Type B pancreatic cell (in vitro differentiated cells): Measurements from ENCODE around the gene CRYBG2. TPM values are rescaled to one million over a fixed set of nuclear protein-coding genes. Genes with fewer than 3 reads are reported as not detected.
A peak's percentile ranks its signal among the peaks of the same experiment; 100 is the strongest.
"Not testable (repeated sequence)": the region's sequence is repeated elsewhere in the genome, so short reads cannot be mapped to it uniquely, and the experiment has no call there.

Source experiments
- DNase-seq: peaks from one replicate; pipeline ENCODE4 v3.0.0; 2021; ENCODE audit warnings: mixed read lengths; ENCODE audit not compliant: unreplicated experiment; ENCODE audit errors: extremely low spot score
- H3K27ac Mint-ChIP-seq: 2 replicates; pipeline ENCODE4 v1.8.0; 2021; ENCODE audit warnings: mild to moderate bottlenecking, mixed read lengths
- H3K27me3 Mint-ChIP-seq: 2 replicates; pipeline ENCODE4 v1.8.0; 2021; ENCODE audit warnings: mixed read lengths
- H3K36me3 Mint-ChIP-seq: 2 replicates; pipeline ENCODE4 v1.8.0; 2021; ENCODE audit warnings: mixed read lengths
- H3K4me1 Mint-ChIP-seq: one replicate; pipeline ENCODE4 v1.8.0; 2021; ENCODE audit warnings: mixed read lengths; ENCODE audit not compliant: unreplicated experiment
- H3K4me3 Mint-ChIP-seq: 2 replicates; pipeline ENCODE4 v1.8.0; 2021; ENCODE audit warnings: mild to moderate bottlenecking, mixed read lengths
- H3K9me3 Mint-ChIP-seq: 2 replicates; pipeline ENCODE4 v1.8.0; 2021; ENCODE audit warnings: mixed read lengths
- CTCF ChIP-seq: fragments of 200-600 bp; sonication (generic); conservative IDR thresholded peaks from 2 replicates; pipeline ENCODE4 v1.5.0; 2021; ENCODE audit warnings: antibody characterized with exemption, mild to moderate bottlenecking
- total RNA-seq: library from RNA; stranded (reverse); gene quantifications from 2 replicates; pipeline ENCODE4 v1.2.1, GENCODE V29; 2021; ENCODE audit warnings: low replicate concordance

The CRYBG2 gene
- total RNA-seq, 1 donor from 2014 or later: 20.0 TPM

GRCh38 chr1:26395754-26396153 is 41.8 kb upstream of the CRYBG2 start:
- Mint-ChIP-seq H3K36me3 (no peaks in the 10 kb centered on the region), H3K9me3 (no peaks in the 10 kb centered on the region), H3K27ac (no peak overlapping the region), H3K4me1 (peaks cover 6% of the 10 kb centered on the region), H3K4me3 (no peak overlapping the region), H3K27me3 (no peaks in the 10 kb centered on the region)
- TF ChIP-seq CTCF: no peak
- no peak for DNase-seq

- Mint-ChIP-seq H3K27ac (no peak overlapping the region), H3K36me3 (no peaks in the 10 kb centered on the region), H3K4me1 (peaks cover 6% of the 10 kb centered on the region), H3K9me3 (no peaks in the 10 kb centered on the region), H3K4me3 (no peak overlapping the region), H3K27me3 (peaks cover 4% of the 10 kb centered on the region)
- TF ChIP-seq CTCF: peak; percentile 72
- no peak for DNase-seq
Observed at GRCh38 chr1:26391450-26391849, 37.5 kb upstream of the CRYBG2 start.

- no peaks in the 10 kb centered on the region for H3K36me3 Mint-ChIP-seq
- peaks cover 6% of the 10 kb centered on the region for H3K4me1 Mint-ChIP-seq
- no peak for DNase-seq
- no peaks in the 10 kb centered on the region for H3K9me3 Mint-ChIP-seq
- no peak overlapping the region for H3K4me3 Mint-ChIP-seq
- H3K27ac Mint-ChIP-seq: no peak overlapping the region
- H3K27me3 Mint-ChIP-seq: peaks cover 4% of the 10 kb centered on the region
- TF ChIP-seq CTCF: no peak
Observed at GRCh38 chr1:26389604-26390247, 35.8 kb upstream of the CRYBG2 start.

GRCh38 chr1:26388791-26389445 is 35.0 kb upstream of the CRYBG2 start:
- Mint-ChIP-seq H3K36me3 (no peaks in the 10 kb centered on the region), H3K27ac (no peak overlapping the region), H3K9me3 (no peaks in the 10 kb centered on the region), H3K4me1 (peaks cover 6% of the 10 kb centered on the region), H3K4me3 (no peak overlapping the region), H3K27me3 (peaks cover 4% of the 10 kb centered on the region)
- DNase-seq: no peak
- no peak for TF ChIP-seq CTCF

GRCh38 chr1:26387447-26387846 is 33.5 kb upstream of the CRYBG2 start:
- Mint-ChIP-seq H3K4me3 (no peak overlapping the region), H3K4me1 (peaks cover 6% of the 10 kb centered on the region), H3K9me3 (no peaks in the 10 kb centered on the region), H3K36me3 (no peaks in the 10 kb centered on the region), H3K27ac (no peak overlapping the region), H3K27me3 (peaks cover 4% of the 10 kb centered on the region)
- TF ChIP-seq CTCF: no peak
- DNase-seq: no peak

- H3K9me3 Mint-ChIP-seq, H3K4me1 Mint-ChIP-seq, DNase-seq, H3K36me3 Mint-ChIP-seq, H3K4me3 Mint-ChIP-seq, H3K27me3 Mint-ChIP-seq, H3K27ac Mint-ChIP-seq: not testable (repeated sequence)
Observed at GRCh38 chr1:26385063-26385462, 31.1 kb upstream of the CRYBG2 start.
